GM15510 (cell line): ENCODE measurements around the gene UGP2.

Experiments used
- POLR2A ChIP-seq: IDR thresholded peaks from 3 replicates; pipeline ENCODE4 v1.6.1; 2011; ENCODE audit warnings: borderline replicate concordance; ENCODE audit not compliant: insufficient read length; ENCODE audit errors: extremely low read depth

The UGP2 gene

GRCh38 chr2:63891488-63892030 lies 49.9 kb downstream of the UGP2 start:
- no peak for TF ChIP-seq POLR2A

GRCh38 chr2:63893163-63893562 lies 51.5 kb downstream of the UGP2 start:
- no peak for TF ChIP-seq POLR2A

- TF ChIP-seq POLR2A, result no peak
Observed at GRCh38 chr2:63894167-63894566, 52.5 kb downstream of the UGP2 start.

- TF ChIP-seq POLR2A, result no peak
Observed at GRCh38 chr2:63898839-63899238, 57.1 kb downstream of the UGP2 start.

GRCh38 chr2:63899639-63900038 lies 57.9 kb downstream of the UGP2 start:
- TF ChIP-seq POLR2A, result no peak

- no peak for TF ChIP-seq POLR2A
Observed at GRCh38 chr2:63902149-63902548, 60.5 kb downstream of the UGP2 start.

- no peak for TF ChIP-seq POLR2A
Observed at GRCh38 chr2:63903003-63903402, 61.3 kb downstream of the UGP2 start.

GRCh38 chr2:63914311-63914710 lies 72.6 kb downstream of the UGP2 start:
- TF ChIP-seq POLR2A, result no peak

- TF ChIP-seq POLR2A, result no peak
Observed at GRCh38 chr2:63926815-63927214, 85.1 kb downstream of the UGP2 start.
